Bladder microvascular endothelial cell (primary cell): Measurements from ENCODE around the gene EIF3I. TPM values are rescaled to one million over a fixed set of nuclear protein-coding genes. Genes with fewer than 3 reads are reported as not detected.

ENCODE experiments used
- total RNA-seq: library from RNA; depleted of rRNA; stranded (reverse); fragments of >200 nt; gene quantifications from 2 replicates; pipeline ENCODE4 v1.2.3, GENCODE V29; 2014

The EIF3I gene
- 260 and 269 TPM in 2 replicates for total RNA-seq

GRCh38 chr1:32221980-32222755, at the start of gene EIF3I, which contains the start of gene TMEM234:
EIF3I (plus strand) TSS chr1:32222407; CDS start chr1:32222442, 35 bp downstream.
TMEM234 (minus strand) TSS chr1:32222353; CDS start chr1:32222322, 31 bp downstream.

GRCh38 chr1:32179443-32180185, 42.6 kb upstream of the EIF3I start, which contains the start of gene TXLNA:
TXLNA (plus strand) TSS chr1:32179675; CDS start chr1:32180346, 671 bp downstream.

DNA sequence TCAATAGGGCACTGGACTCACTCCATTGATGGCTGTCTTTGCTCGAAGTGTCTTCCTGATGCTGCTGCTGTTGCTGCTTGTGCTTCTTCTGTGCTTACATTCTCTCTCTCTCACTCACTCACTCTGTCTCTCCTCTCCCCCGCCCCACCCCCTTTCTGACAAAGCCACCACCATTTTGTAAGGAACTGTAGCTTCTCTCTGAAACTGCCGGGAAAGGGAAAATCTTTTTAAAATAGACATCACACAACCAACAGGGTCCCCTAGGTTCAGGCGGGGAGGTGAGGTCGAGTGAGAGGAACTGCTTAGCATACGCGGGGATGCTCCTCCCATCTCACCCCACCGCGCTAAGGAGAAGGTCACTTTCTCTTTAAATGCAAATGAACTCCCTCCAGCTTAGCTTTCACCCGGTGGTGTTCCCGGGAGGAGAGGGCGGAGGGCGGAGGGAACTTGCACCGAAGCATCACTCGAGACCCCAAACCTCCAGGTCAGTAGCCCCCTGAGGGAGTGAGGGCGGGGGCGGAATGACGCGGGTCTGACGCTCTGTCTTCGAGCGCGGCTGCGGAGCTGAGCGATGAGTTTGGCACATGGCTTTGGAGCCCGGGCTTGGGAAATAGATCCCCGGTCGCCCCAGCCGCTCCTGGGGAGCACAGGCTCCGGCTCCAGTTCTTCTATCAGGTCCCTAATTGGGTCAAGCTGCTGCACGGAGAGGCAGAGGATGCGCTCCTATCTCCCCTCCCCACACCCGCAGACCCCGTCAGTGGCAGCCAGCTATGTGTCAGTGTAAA, 21.8 kb upstream of the EIF3I start, which contains the start of gene CCDC28B:
CCDC28B (plus strand) TSS at position 370 of the 785 bp plus-strand sequence. CDS start 1,341 bp downstream, outside the sequence.

DNA sequence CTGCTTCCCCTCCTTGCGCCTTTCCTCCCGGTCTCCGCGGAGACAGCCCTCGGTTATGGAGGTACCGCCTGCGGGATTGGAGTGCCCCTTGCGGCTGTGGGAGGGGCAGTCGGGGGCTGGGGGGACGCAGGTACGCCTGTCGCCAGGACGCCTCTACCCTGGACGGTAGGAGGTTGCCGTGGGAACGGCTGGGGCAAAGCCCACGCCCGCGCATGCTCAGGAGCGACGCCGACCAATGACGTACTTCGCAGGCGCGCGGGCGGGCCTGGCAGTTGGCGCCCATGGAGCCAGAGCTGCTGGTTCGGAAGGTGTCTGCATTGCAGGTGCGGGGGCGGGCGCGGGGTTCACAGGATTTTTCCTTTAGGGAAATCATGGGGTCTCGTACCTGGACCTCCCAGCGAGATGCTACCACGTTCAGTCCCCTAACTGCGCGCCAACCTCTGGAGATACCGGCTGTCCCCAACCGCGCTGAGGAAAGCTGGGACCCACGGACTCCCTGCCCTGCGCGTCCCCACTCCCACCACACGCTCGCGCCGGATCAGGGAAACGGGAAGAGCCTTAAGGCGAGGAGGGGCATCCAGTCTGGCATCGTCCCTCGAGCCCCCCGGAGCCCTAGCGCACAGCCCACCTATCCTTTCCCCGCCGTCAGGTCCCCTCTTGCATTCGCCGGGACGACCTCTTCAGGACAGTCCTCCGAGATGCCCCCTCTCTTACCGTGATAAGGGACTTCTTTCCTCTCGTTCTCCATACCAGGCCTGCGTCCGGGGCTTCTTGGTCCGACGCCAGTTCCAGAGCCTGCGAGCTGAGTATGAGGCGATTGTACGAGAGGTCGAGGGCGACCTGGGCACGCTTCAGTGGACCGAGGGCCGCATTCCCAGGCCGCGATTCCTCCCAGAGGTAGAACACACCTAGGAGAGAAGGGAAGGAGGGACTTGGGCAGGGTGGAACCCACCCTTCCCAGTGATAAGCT, 16.5 kb upstream of the EIF3I start, which contains the start of gene IQCC:
IQCC (plus strand) TSS at position 271 of the 970 bp plus-strand sequence; CDS start at position 282, 11 bp downstream.

GRCh38 chr1:32208891-32209328, 13.3 kb upstream of the EIF3I start, which contains the start of gene DCDC2B:
DCDC2B (plus strand) TSS chr1:32209089; CDS start chr1:32209094, 5 bp downstream.

DNA sequence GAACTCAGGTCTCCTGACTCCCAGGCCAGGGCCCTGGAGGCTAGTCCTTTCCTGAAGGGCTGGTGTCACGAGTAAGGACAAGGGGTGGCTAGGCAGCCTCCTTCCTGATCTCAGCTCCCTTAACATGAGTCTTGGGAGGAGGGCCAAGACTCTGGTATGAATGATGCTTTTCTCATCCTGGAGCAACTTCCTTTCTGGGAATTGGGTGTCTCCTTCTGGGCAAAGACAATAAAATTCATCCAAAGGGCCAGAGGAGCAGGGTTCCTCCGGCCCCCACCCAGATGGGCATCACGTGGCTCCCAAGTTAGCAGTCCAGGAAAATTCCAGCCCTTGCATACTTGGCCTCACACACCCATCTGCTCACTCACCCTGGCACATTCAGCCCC, 24.7 kb downstream of the EIF3I start, which contains the start of gene FAM167B:
FAM167B (plus strand) TSS at position 335 of the 386 bp plus-strand sequence. CDS start 200 bp downstream, outside the sequence.

GRCh38 chr1:32250893-32251716, 28.9 kb downstream of the EIF3I start, which contains the start of gene LCK:
LCK (plus strand) TSS chr1:32251265; CDS start chr1:32274330, 23,065 bp downstream.

Other genes with a start within 250 kb of the EIF3I start
- 50.5 and 93.7 TPM in 2 replicates for gene KHDRBS1, start 208.5 kb upstream of the EIF3I start, total RNA-seq
- 9.2 and 13.5 TPM in 2 replicates for gene TMEM39B, start 149.5 kb upstream of the EIF3I start, total RNA-seq
- gene KPNA6, start 114.4 kb upstream of the EIF3I start, total RNA-seq = 18.9 and 39.8 TPM in 2 replicates
- 54.2 and 71.9 TPM in 2 replicates for gene TXLNA, start 42.7 kb upstream of the EIF3I start, total RNA-seq
- gene CCDC28B, start 21.8 kb upstream of the EIF3I start, total RNA-seq = 13.9 and 16.3 TPM in 2 replicates
- gene IQCC, start 16.7 kb upstream of the EIF3I start, total RNA-seq = 1.1 and 1.8 TPM in 2 replicates
- gene DCDC2B, start 13.3 kb upstream of the EIF3I start, total RNA-seq = not detected in 2 replicates
- gene TMEM234, start 54 bp upstream of the EIF3I start, total RNA-seq = 10.7 and 13.8 TPM in 2 replicates
- 7.8 and 23.5 TPM in 2 replicates for gene FAM167B, start 24.8 kb downstream of the EIF3I start, total RNA-seq
- gene LCK, start 28.9 kb downstream of the EIF3I start, total RNA-seq = 0.16 TPM in 1 of 2 replicates, not detected in the other
- 175 and 184 TPM in 2 replicates for gene HDAC1, start 69.7 kb downstream of the EIF3I start, total RNA-seq
- 63.9 and 129 TPM in 2 replicates for gene MARCKSL1, start 113.8 kb downstream of the EIF3I start, total RNA-seq
- gene FAM229A, start 140.1 kb downstream of the EIF3I start, total RNA-seq = 0.65 and 1.4 TPM in 2 replicates
- gene TSSK3, start 140.1 kb downstream of the EIF3I start, total RNA-seq = 0.13 TPM in 1 of 2 replicates, not detected in the other
- 40.8 and 65.2 TPM in 2 replicates for gene BSDC1, start 172.0 kb downstream of the EIF3I start, total RNA-seq
- gene ZBTB8B, start 242.7 kb downstream of the EIF3I start, total RNA-seq = 0.06 TPM in 1 of 2 replicates, not detected in the other